ENCODE results near the gene MGAT5B. TPM values are rescaled to one million over a fixed set of nuclear protein-coding genes. Genes with fewer than 3 reads are reported as not detected.

Gene MGAT5B
- total and polyA plus RNA-seq, 2 experiments from 2014 or later: 0.11 to 0.16 TPM

DNA sequence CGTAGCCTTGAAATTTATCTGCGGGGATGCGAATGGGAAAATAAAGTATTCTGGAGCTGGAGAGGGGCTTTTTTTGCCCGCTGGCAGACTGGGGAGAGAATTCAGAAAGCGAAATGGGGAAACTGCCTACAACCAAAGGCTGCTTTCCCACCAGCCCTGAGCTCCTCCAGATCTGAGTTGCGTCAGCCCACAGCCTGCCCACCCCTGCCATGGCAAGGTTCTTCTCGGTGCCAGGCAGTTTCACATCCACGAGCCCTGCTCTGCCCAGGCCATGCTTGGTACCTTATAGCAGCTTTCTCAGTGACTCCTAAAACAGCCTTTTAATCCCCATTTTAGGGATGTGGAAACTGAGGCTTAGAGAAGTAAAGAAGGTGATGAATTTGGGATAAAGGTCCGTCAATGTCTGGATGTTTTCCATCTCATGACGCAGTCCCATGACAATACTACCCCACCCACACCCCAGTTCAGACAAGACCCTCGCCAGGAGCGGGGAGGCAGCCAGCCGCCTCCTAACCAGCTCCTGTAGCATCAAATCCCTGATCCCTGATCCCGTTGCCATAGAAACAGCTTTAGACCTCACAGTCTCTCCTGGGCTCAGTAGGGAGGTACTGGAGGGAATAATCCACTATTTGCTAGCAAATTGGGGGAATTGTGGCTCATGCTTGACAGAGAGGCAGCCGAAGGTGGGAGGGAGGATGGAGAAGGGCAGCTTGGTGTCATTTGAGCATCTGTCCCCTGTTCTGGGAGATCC is 113.5 kb downstream of the MGAT5B start:
- H3K27ac ChIP-seq: no peak overlapping the region
- H3F3A ChIP-seq (ENCODE audit: insufficient read depth): no peaks in the 10 kb centered on the region
- no peak overlapping the region for H3K4me2 ChIP-seq (ENCODE audit: unreplicated experiment)
- no peaks in the 10 kb centered on the region for H3K9me3 ChIP-seq (ENCODE audit: low read depth)
- TF ChIP-seq EZH2 (IDR thresholded peaks at IDR 0.05; ENCODE audit: insufficient read depth, poor library complexity, severe bottlenecking) (no peak), EZH2phosphoT487 (IDR thresholded peaks at IDR 0.05; ENCODE audit: insufficient read depth, low read depth) (no peak)
- in situ Hi-C loops (cut with MboI): no loop called here
- H3K79me2 ChIP-seq (ENCODE audit: insufficient read depth): no peaks in the 10 kb centered on the region
- H3K9ac ChIP-seq: no peak overlapping the region
- H3K36me3 ChIP-seq (ENCODE audit: low read depth): no peaks in the 10 kb centered on the region
- WGBS, 2 experiments (ENCODE audit: low coverage in 1 of 2, low lambda C conversion rate in 2 of 2, missing lambda C conversion rate in 2 of 2): 48 to 51% methylated on average over 15 of the region's 15 CpGs
- DNase-seq: no peak
- peaks cover 36% of the 10 kb centered on the region for H3K27me3 ChIP-seq (replicated peaks; ENCODE audit: insufficient read depth)
- H3K4me3 ChIP-seq: no peak overlapping the region
- no peaks in the 10 kb centered on the region for H3K9me2 ChIP-seq (ENCODE audit: insufficient read depth)
- H2AFZ ChIP-seq: no peak overlapping the region
- no peaks in the 10 kb centered on the region for H3K4me1 ChIP-seq (ENCODE audit: insufficient read depth)
- H4K20me1 ChIP-seq (ENCODE audit: insufficient read depth): no peaks in the 10 kb centered on the region

DNA sequence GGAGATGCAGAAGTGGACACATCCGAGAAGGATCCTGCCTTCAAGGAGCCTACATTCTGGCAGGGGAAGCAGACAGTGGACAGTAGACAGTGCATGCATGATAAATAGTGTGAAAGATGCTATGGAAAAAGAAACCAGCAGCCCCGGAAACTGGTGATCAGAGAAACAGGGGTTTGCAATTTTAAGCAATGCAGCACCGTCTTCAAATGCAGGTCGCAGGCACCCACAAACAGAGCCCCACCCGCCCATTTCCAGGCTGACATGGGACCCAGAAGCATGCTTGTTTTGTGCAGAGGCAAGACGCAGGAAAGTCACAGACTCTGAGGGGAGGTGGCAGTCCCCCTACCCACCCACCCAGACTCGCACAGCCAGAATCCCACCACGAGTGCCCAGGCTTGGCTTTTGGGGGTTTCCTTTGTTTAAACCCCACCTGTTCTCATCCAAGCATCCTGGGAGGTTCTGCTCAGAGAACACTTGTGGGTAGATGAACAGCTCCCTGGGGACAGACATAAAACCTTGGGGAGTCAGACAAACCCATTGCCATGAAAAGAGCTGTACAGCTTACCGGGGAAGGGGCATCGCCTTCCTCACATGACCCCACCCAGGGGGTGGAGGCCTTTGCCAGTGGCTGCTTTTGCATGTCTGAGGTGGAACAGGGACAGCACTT is 114.3 kb downstream of the MGAT5B start:
- H4K20me1 ChIP-seq (ENCODE audit: insufficient read depth): no peaks in the 10 kb centered on the region
- no peaks in the 10 kb centered on the region for H3K9me3 ChIP-seq (ENCODE audit: low read depth)
- DNase-seq: no peak
- no peak overlapping the region for H2AFZ ChIP-seq
- no peak overlapping the region for H3K4me3 ChIP-seq
- no peak for TF ChIP-seq EZH2phosphoT487 (IDR thresholded peaks at IDR 0.05; ENCODE audit: insufficient read depth, low read depth)
- TF ChIP-seq EZH2 (IDR thresholded peaks at IDR 0.05; ENCODE audit: insufficient read depth, poor library complexity, severe bottlenecking): no peak
- H3K79me2 ChIP-seq (ENCODE audit: insufficient read depth): no peaks in the 10 kb centered on the region
- 55 to 57% methylated on average over 9 to 10 of the region's 10 CpGs for WGBS, 2 experiments (ENCODE audit: low coverage in 1 of 2, low lambda C conversion rate in 2 of 2, missing lambda C conversion rate in 2 of 2)
- H3K9ac ChIP-seq: no peak overlapping the region
- in situ Hi-C loops (cut with MboI): no loop called here
- H3K4me2 ChIP-seq (ENCODE audit: unreplicated experiment): no peak overlapping the region
- H3K27ac ChIP-seq: no peak overlapping the region
- H3K36me3 ChIP-seq (ENCODE audit: low read depth): no peaks in the 10 kb centered on the region
- H3K4me1 ChIP-seq (ENCODE audit: insufficient read depth): no peaks in the 10 kb centered on the region
- no peaks in the 10 kb centered on the region for H3F3A ChIP-seq (ENCODE audit: insufficient read depth)
- peaks cover 33% of the 10 kb centered on the region for H3K27me3 ChIP-seq (replicated peaks; ENCODE audit: insufficient read depth)
- no peaks in the 10 kb centered on the region for H3K9me2 ChIP-seq (ENCODE audit: insufficient read depth)

DNA sequence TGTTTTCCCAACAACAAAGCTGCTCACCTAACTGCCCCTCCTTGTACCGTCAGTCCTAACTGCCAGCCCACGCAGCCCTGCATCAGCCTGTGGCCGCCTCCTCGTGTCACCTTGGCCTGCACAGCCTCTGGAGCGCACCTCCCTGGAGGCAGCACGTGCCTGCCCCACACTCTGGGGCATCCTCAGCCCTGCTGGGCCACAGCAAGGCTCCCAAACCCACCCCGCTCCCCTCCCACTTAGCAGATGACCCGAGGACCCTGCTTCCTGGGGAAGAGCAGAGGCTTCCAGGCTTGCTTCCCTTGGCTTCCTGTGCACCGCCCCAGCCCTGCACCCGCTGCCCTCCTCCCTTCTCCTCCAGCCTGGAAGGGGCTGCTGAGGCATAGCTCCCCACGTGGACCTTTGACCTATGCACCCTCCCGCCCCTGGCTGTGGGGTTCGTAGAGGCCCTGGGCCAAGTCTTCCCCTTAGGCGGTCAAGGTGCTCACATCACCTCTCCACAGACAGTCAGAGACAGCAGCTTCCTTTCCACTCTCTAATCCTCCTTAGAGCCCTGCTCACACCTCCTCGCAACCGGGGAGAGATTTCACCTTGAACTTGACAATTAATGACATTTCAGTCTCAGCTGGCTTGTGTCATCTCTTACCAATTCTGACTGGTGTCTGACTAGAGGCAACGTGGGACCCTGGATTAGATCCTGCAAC is 115.0 kb downstream of the MGAT5B start:
- Histone ChIP-seq H3K4me3 (no peak overlapping the region), H4K20me1 (ENCODE audit: insufficient read depth) (no peaks in the 10 kb centered on the region), H3K4me1 (ENCODE audit: insufficient read depth) (no peaks in the 10 kb centered on the region), H3K4me2 (ENCODE audit: unreplicated experiment) (no peak overlapping the region), H3K27me3 (replicated peaks; ENCODE audit: insufficient read depth) (peaks cover 29% of the 10 kb centered on the region), H2AFZ (no peak overlapping the region), H3K9ac (no peak overlapping the region), H3K27ac (no peak overlapping the region), H3K79me2 (ENCODE audit: insufficient read depth) (no peaks in the 10 kb centered on the region), H3K9me3 (ENCODE audit: low read depth) (no peaks in the 10 kb centered on the region), H3F3A (ENCODE audit: insufficient read depth) (no peaks in the 10 kb centered on the region), H3K36me3 (ENCODE audit: low read depth) (no peaks in the 10 kb centered on the region), H3K9me2 (ENCODE audit: insufficient read depth) (no peaks in the 10 kb centered on the region)
- no peak for DNase-seq
- 47 to 54% methylated on average over 17 of the region's 17 CpGs for WGBS, 2 experiments (ENCODE audit: low coverage in 1 of 2, low lambda C conversion rate in 2 of 2, missing lambda C conversion rate in 2 of 2)
- no peak for TF ChIP-seq EZH2phosphoT487 (IDR thresholded peaks at IDR 0.05; ENCODE audit: insufficient read depth, low read depth)
- TF ChIP-seq EZH2 (IDR thresholded peaks at IDR 0.05; ENCODE audit: insufficient read depth, poor library complexity, severe bottlenecking): no peak
- in situ Hi-C loops (cut with MboI): no loop called here

DNA sequence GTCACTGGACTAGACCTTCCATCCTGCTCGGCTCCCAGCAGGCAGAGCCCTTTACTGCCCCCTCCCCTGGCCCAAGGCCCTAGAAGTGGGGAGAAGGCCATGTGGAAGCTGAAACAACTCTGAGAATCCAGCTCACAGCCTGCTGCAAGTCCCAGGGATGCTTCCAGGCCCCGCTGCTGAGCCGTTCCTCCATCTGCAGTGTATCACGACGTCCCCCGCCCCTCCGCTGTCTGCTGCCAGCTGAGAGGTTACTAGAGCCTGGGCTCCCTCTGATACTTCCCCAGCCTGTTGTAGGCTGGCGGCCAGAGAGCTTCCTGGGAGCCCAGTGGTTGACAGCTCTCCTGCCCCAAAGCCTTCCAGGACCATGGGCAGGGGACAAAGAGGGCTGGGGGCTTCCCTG is 118.2 kb downstream of the MGAT5B start:
- no peaks in the 10 kb centered on the region for H3K9me3 ChIP-seq (ENCODE audit: low read depth)
- TF ChIP-seq EZH2 (IDR thresholded peaks at IDR 0.05; ENCODE audit: insufficient read depth, poor library complexity, severe bottlenecking) (no peak), EZH2phosphoT487 (IDR thresholded peaks at IDR 0.05; ENCODE audit: insufficient read depth, low read depth) (no peak)
- H3K79me2 ChIP-seq (ENCODE audit: insufficient read depth): no peaks in the 10 kb centered on the region
- no peaks in the 10 kb centered on the region for H3K4me1 ChIP-seq (ENCODE audit: insufficient read depth)
- H3K27me3 ChIP-seq (replicated peaks; ENCODE audit: insufficient read depth): peaks cover 34% of the 10 kb centered on the region
- H3K27ac ChIP-seq: no peak overlapping the region
- in situ Hi-C loops (cut with MboI): no loop called here
- H3K9ac ChIP-seq: no peak overlapping the region
- no peak for DNase-seq
- no peaks in the 10 kb centered on the region for H3F3A ChIP-seq (ENCODE audit: insufficient read depth)
- H3K9me2 ChIP-seq (ENCODE audit: insufficient read depth): no peaks in the 10 kb centered on the region
- no peak overlapping the region for H2AFZ ChIP-seq
- 49 to 52% methylated on average over 8 of the region's 8 CpGs for WGBS, 2 experiments (ENCODE audit: low coverage in 1 of 2, low lambda C conversion rate in 2 of 2, missing lambda C conversion rate in 2 of 2)
- H3K4me3 ChIP-seq: no peak overlapping the region
- H4K20me1 ChIP-seq (ENCODE audit: insufficient read depth): no peaks in the 10 kb centered on the region
- no peak overlapping the region for H3K4me2 ChIP-seq (ENCODE audit: unreplicated experiment)
- H3K36me3 ChIP-seq (ENCODE audit: low read depth): no peaks in the 10 kb centered on the region
